GM19452 (cell line): ENCODE data around the gene CECR2.

Experiments used
- ATAC-seq: cut with Tn5 transposase; IDR thresholded peaks from one replicate; pipeline ENCODE4 v1.9.1; 2021; ENCODE audit not compliant: unreplicated experiment

The CECR2 gene

DNA sequence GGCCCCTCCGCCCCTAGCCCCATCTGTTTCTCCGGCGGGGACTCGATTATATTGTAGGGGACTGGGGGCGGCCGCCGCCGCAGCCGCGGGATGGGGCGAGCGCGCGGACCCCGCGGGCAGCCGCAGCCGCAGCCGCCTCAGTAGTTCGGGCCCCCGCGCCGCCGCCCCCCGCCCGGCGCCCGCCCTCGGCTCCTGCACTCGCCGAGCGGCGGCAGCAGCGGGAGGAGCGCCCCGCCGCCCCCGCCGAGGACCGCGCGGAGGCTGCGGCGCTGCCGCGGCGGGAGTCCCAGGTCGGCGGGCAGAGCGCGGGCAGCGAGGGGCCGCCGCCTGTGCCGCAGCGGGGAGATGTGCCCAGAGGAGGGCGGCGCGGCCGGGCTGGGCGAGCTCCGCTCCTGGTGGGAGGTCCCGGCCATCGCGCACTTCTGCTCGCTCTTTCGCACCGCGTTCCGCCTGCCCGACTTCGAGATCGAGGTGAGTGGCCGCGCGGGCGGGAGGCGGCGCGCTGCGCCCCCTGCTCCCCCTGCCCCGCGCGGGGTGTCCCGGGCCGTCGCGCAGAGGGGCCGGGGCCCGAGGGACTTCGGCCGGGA lies at the start of gene CECR2:
CECR2 (plus strand) TSS at position 22 of the 587 bp plus-strand sequence; CDS start at position 346, 324 bp downstream.
- no peak for ATAC-seq

DNA sequence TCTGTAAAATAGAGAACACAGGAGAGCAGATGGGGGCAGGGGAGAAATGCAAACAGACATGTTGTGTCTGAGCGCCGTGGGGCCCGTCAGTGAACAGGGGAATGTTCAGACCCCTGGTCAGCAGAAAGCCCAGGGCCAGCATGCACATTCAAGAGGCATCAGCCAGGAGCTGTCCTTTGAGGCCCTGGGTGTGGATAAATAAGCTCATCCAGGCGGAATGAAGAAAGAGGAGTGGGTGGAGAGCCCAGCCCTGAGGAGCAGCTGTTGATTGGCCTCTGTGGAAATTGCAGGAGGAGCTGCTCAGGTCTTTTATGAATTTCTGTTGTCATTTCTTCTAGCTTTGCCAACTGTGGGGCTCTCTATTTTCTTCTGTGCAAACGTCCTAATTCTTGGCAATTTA lies 49.7 kb upstream of the CECR2 start:
- no peak for ATAC-seq

DNA sequence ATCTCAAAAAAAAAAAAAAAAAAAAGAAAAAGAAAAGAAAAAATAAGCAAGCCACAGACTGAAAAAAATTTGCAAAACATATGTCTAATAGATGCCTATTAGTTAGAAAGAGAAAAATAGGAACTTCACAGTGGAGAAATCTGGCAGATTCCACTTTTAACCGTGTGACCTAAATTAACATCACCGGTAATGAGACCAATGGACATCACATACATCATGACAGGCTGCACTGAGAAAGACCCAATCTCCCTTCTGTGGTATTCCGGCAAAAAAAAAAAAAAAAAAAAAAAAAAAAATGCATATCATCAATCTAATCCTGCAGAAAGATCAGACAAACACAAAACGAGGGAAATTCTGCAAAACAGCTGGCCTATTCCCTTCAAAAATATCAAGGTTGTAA lies 46.7 kb upstream of the CECR2 start:
- ATAC-seq = no peak

DNA sequence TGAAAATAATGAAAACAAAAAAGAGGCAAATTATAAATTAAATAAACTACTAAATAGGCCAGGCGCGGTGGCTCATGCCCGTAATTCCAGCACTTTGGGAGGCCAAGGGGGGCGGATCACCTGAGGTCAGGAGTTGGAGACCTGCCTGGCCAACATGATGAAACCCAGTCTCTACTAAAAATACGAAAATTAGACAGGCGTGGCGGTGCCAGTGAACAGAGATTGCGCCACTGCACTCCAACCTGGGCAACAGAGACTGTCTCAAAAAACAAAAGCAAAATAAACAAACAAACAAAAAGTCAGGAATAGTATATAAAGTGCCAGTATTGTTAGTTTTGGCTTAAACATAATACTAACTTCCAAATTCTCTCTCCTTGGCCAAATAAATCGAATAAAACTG lies 37.6 kb upstream of the CECR2 start:
- no peak for ATAC-seq

DNA sequence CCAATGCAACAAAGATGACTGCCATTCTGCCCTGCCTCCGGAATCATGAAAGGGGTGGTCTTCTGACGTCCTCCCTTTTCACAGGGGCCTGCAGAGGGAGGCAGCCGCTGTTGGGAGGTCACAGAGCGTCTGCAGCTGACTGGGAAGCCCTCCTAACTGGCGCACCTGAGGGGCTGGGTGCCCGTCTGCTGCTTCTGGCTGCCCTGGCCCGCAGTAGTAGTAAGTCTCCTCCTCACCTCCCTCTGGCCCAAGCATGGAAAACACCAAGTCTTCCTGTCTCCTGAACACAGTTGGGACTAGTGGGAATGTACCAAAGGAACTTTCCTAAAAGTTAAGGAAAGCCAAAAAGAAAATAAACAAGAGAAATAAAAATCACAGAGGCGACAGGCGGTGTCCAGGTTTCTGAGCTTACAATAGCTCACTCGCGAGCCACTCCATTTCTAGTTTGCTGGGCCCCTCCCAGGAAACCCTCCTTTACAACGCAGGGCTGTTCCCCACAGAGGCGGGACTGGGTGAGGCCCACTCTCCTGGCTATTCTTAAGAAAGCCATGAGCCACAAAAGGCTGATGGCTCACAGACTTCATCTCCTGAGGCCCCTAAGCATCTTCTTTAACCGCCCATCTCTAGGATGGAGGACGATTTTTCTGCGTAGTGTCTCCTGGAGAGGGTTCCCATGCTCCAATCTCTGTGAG lies 37.0 kb upstream of the CECR2 start:
- ATAC-seq = no peak

DNA sequence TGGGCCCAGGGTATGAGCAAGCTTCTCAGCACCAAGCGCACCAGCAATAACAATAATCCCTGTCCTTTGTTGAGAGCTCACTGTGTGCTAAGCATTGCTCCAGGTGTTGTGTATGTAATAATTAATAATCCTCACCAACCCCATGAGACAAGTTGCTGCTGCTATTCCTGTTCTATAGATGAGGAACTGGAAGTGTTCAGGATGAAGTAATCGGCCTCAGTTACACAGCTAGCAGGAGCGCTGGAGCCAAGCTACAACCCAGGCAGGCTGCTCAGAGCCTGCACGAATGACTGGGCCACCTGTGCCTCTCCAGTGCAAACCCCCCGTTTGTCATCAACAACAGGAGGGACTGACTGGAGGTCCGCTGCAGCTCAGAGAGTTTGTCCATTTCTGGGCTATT lies 35.2 kb upstream of the CECR2 start:
- ATAC-seq = no peak

DNA sequence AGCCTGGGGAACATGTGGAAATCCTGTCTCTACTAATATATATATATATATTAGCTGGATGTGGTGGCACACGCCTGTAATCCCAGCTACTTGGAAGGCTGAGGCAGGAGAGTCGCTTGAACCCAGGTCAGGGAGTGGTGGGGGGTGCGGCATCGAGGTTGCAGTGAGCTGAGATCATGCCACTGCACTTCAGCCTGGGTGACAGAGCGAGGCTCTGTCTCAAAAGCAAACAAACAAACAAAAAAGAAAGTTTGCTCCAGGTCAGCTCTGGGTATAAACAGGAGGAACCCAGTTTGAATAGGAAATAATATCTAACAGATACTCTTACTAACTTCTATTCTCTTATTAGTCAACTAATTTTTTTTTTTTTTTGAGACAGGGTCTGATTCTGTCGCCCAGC lies 34.3 kb upstream of the CECR2 start:
- no peak for ATAC-seq

DNA sequence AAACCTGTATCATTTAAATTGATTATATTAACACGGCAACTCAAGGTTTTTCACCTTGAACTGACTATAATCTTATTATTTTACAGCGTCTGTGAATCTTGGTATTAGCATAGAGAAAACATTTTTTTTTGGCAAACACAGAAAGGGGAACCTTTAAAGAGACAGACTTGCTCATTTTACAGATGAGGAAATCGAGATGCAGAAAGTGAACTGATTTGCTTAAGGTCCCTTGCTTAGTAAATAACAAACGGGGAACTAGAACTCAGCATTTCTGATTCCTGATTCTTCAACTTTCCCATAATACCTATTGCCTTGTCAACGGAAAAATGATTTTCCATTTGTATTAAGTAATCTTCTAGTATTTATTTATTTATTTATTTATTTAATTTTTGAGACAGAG lies 33.2 kb upstream of the CECR2 start:
- no peak for ATAC-seq

DNA sequence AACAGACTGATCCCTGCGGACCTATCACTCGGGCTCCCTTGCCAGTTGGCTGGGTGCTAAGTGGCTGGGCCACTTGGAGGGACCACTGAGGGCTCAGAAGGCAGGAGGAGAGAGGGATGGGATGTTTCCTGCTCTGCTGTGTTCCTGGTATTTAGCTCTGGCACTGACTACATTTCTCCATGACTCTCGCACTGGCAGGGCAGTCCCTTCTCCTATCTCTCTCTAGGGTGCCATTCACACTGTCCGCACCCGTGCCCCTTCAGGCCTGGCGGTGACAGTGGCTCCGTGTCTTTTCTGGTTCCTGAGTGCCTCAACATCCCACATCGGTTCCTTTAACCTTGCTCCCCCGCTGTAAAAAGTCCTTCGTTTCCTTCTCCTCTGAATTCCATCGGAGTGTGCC lies 31.6 kb upstream of the CECR2 start:
- no peak for ATAC-seq

DNA sequence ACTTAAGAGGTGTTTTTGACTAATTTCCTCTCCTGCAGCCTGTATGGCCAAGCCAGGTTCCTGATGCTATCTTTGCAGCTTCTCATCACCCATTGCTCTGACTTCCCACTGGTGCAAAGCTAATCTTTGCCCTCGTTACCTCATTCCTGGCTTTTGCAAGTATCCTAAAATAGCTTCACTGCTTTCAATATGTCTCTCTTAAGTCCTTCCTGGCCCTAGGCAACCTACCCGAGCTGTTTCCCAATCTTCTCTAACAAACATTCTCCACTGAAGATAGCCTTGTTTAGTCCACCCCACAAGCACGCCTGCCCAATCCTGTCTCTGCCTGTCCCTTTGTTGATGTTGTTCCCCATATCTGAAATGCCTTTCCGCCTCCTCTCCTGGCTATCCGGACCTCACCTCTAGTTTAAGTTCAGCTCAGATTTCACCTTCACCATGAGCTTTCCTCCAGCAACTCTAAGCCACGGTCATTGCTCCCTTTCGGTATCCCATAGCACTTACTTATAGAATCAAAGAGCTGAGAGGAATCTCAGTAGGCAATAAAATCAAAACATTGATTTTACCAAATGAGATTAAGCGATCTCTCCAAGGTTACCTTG lies 30.1 kb upstream of the CECR2 start:
- ATAC-seq = no peak

DNA sequence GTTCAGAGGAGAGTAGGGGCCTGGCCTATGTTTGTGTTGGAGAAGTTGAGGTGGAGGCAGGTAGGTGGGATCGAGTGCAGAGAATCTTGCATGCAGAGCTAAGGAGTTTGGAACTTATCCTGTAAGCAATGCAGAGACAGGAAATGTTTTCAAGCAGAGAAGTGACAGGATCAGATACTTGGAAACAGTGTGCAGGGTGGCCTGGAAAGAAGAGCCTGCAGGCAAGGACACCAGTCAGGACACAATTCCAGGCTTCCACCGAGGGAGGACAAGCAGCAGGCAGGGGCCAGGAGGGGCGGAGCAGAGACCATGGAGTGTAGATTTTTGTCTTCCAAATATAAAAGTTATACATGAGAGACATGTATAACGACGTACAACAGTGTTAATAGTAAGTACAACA lies 26.9 kb upstream of the CECR2 start:
- no peak for ATAC-seq

DNA sequence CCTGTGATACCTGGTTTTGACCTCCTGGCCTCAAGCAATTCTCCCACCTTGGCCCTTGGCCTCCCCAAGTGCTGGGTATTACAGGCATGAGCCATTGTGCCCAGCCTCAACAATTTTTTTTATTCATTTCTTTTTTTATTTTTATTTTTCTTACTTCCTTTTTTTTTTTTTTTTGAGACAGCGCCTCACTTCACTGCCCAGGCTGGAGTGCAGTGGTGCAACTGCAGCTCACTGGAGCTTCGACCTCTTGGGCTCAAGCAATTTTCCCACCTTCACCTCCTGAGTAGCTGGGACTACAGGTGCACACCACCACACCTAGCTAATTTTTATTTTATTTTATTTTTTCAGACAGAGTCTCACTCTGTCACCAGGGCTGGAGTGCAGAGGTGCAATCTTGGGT lies 25.5 kb upstream of the CECR2 start:
- ATAC-seq = no peak

DNA sequence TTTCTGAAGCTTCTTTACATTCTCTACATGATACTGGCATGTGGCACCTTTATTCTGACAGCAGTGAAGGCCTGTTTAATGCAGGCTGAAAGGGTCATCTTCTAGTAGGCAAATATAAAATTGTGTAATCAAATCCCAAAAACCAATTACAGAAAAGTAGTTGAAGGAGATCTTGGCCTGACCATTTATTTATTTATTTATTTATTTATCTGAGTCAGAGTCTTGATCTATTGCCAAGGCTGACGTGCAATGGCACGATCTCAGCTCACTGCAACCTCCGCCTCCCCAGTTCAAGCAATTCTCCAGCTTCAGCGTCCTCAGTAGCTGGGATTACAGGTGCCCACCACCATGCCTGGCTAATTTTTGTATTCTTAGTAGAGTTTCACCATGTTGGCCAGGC lies 22.7 kb upstream of the CECR2 start:
- ATAC-seq = no peak

DNA sequence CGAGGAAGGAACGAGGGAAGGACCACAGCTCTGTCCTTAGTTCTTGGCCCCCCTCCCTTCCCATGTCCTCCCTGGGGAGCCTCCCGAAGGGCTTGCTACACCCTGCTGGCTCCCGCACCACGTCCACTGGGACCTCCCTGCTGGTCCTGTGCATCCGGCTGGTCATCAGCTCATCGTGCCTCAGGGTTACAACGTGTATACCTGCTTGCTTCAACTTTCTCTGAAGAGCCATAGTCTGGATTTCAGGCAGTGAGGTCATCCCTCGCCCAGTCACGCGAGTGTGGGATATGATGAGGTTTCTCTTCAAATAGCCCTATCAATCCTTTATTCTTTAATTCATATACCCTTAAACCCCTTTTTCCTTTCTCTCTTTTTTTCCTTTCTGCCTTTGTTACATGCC lies 21.5 kb upstream of the CECR2 start:
- ATAC-seq = no peak

DNA sequence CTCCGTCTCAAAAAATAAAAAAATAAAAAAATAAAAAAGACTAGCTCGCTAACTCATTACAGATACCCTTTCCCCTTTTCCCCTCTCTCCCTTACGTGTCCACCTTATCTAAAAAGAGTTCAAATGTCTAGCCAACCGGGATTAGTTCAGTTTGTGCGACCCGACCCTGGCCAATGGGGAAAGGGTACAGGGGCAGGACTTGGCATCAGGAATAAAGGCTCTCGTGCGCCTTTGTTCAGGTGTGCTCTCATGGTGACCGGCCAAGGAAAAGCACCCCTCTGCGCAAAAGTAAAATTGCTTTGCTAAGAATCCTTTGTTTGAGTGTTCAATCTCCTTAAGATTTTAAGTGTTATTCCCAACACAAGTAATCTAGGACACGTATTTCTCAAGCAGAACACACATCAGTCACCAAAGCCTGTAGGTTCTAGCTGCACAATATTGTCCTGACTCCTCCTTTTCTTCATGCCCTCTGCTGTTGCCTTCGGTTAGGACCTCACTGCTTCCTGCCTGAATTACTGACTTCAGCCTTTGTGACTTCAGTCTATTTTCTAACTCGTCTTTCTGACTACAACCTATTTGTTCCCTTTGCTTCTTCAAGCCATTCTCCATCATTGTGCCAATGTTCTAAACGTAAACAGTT lies 20.7 kb upstream of the CECR2 start:
- no peak for ATAC-seq

DNA sequence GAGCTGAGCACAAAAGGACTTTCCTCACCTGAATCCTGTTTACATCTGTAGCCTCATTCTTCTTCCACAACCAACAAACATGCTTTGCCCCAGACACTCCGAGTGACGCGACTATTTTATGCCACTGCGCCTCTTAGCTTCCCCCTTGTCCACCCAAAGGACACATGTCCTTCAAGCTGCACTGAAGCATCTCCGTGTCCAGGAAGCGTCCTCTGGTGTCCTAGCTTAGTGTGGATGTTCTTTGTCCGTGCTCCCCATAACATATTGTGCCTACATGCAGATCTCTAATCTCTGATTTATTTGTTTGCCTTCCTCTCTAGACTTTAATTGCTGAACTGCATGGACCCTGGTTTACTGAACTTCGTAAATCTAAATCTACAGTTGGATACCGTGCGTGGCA lies 20.1 kb upstream of the CECR2 start:
- ATAC-seq = no peak

DNA sequence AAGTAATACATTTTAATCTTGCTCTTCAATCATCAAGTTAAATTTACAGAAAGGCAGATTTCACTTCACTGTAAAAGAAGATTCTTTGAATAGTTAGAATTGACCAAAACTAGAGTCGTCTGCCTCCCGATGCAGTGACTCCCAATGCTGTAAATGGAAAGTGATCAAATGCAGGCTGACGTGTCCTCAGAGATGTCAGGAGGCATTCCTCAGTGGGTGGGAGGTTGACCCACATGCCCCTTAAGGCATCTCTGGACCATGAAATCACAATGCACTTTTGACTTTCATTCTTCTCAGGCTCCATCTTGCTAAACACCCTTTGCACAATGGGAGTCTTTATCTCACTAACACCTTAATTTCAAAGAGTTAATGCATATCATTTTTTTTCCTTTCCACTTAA lies 19.0 kb upstream of the CECR2 start:
- no peak for ATAC-seq

DNA sequence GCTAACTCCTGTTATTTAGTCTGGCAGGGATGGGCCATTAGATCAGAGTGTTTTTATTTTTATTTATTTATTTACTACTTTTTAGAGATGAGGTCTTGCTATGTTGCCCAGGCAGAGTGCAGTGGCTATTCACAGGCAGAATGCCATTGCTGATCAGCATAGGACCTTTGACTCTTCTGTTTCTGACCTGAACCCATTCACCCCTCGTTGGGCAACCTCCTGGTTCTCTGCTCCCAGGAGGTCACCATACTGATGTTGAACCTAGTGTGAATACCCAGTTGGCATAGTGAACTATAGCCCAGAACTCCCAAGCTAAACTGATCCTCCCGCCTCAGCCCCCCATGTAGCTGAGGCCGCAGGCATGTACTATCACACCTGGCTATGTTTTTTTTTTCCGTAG lies 16.5 kb upstream of the CECR2 start:
- no peak for ATAC-seq

DNA sequence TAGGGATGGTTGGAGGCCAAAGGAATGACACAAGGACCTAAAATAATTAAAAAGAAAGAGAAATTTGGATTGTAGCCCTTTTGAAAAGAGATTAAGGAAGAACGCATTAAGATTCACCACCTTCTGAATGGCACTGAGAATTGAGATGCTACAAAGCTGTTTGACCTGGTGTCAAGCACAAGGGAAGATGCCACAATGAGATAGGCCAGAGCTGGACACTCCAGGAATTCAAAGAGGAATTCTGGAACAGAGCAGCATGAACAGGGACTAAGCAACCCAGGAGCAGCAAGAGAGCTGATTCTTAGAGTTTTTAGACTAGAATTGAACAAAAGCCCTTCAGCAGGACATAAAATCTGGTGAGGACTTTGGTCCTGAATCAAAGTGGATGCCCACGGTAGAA lies 11.6 kb upstream of the CECR2 start:
- ATAC-seq = no peak

DNA sequence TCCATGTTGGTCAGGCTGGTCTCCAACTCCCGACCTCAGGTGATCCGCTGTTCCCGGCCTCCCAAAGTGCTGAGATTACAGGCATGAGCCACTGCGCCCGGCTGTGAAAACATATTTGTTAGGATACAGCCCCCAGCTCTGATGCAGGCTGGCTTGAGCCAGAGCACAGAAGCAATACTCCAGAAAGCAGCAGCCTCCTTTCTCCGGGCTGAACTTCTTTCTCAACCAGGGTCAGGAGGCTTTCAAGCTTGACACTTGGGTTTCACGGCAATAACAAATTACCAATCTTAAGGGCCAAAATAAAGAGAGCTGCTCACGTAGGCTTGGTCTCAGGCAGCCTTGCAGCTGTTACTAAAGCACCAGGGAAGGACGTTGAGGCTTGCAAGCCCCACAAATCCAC lies 10.8 kb upstream of the CECR2 start:
- ATAC-seq = no peak

DNA sequence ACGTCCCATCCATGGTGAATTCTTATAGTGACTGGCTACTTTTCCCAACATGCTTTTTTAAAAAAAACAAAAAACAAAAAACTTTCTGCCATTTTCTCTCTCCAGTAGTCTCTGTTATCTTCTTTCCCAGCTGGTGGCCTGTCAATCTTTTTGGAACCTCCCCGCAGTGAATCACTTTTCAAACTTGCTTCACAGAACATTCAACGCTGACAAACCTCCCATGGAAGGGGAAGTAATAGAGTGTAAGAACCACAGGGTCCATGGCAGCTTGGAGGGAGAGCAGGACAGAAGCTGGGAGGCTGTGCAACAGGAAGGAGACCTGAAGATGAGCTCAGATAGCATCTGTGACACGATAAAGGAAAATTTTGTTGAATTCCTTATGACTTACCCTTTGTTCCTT lies 9.8 kb upstream of the CECR2 start:
- no peak for ATAC-seq

DNA sequence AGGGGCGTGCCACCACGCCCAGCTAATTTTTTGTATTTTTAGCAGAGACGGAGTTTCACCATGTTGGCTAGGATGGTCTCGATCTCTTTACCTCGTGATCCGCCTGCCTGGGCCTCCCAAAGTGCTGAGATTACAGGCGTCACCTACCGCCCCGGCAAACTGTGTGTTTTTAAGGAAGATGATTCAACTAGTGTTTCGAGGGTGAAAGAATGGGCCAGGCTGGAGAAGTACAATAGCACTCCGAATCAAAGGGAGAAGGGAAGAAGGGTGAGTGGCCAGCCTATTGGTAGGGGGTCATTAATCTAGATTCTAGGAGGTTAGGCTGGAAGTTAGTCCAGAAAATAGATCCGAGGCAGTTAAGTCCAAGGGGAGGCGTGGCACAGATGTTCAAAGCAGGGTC lies 2.9 kb upstream of the CECR2 start:
- no peak for ATAC-seq
